HS-27A (cell line): ENCODE measurements around the gene ALS2.

Experiments used
- DNase-seq: peaks from one replicate; pipeline ENCODE4 v3.0.0-alpha.2; 2012; ENCODE audit warnings: low read depth, missing footprints

The ALS2 gene

DNA sequence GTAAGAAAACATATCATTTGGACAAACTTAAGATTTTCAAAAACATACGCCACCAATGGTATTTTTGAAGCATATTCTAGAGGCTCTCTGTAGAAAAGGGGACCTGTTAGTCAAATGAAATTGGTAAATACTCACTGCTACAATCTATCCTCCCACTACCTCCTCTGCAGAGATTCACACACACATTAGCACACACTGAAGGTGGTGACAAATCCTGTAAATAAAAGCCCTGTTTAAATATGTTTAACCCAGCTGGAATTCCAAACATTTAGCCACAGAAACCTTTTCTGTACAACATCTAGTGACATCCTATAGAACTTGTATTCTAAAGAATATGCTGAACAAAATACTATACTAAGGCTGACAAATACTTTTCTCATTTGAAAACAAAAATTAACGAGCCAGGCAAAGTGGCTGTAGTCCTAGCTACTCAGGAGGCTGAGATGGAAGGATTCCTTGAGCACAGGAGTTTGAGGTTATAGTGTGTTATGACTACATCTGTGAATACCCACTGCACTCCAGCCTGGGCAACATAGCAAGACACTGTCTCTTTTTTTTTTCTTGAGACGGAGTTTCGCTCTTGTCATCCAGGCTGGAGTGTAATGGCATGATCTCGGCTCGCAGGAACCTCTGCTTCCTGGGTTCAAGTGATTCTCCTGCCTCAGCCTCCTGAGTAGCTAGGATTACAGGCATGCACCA lies 25.9 kb downstream of the ALS2 start:
- DNase-seq = no peak

DNA sequence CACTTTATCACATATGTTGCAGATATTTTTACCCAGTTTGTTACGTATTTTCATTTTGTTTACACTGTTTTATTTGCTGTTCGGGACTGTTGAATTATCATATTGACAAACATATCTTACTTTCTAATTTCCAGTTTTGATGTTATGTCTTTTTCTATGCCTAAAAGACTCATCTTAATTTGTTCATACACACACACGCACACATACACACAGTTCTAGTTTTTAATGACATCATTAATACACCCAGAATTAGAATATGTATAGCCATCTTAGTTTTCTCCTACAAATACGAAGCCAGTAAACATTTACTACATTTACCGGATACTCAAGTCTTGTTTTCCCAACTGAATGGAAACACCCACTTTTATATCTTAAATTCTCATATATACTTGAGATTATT lies 29.2 kb downstream of the ALS2 start:
- DNase-seq = no peak

GRCh38 chr2:201746551-201746950 lies 34.2 kb downstream of the ALS2 start:
- DNase-seq = no peak

DNA sequence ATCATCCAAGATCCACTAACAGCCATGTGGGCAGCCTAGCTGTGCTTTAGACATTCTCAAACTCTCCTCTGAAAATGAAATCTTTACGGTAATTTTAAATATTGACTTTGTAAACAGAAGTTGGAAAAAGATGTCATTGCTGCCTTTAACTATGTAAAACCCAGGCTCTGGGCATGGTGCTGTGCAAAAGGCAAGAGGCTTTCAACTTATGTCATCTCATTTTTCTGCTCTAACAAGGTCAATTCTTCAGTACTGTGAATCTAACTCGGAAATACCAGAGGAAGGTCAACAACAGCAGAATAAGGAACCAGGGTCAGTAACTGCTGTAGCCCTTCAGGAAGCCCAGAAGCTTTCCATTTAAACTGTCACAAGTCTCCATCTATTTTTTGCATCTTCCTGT lies 45.2 kb downstream of the ALS2 start:
- DNase-seq = no peak

GRCh38 chr2:201734111-201734510 lies 46.6 kb downstream of the ALS2 start:
- no peak for DNase-seq

- no peak for DNase-seq
These were observed 47.2 kb downstream of the ALS2 start for GRCh38 chr2:201733544-201733943.

GRCh38 chr2:201730651-201731285 lies 50.0 kb downstream of the ALS2 start:
- DNase-seq = no peak

GRCh38 chr2:201715459-201715858 lies 65.3 kb downstream of the ALS2 start:
- DNase-seq = no peak

- no peak for DNase-seq
These were observed 68.0 kb downstream of the ALS2 start for GRCh38 chr2:201712726-201713125.

DNA sequence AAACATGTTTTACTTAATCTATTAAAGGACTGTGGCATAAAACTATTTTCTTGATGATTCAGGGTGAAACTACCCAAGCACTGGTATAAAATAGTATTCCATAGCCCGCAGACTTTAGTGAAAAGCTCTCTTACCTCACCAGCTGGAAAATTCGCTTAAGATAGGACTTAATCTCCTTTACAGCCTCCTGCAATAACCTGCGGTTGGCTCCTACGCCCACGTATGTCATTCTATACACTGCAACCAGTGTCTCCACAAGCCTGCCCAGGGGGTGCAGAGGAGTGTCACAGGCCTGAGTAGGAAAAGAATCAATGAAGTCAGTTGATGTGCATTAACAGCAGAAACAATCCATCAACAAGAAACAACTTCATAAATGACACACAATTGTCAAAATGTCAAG lies 71.0 kb downstream of the ALS2 start:
- no peak for DNase-seq

DNA sequence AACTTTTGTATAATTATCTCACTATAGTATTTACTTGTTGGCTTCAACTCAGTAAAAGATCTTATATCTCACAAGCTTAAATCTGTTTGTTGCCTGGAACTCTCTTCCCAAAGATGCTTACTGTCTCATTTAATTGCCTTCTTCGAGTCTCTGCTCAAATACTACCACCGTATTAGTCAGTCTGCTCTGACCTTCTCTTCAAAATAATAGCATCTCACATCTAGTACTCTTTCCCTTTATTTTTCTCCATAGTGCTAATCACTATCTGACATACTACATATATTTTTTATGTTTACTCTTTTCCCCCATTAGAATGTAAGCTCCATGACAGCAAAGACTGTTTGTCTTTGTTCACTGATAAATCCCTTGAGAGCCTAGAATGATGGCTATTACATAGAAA lies 71.7 kb downstream of the ALS2 start:
- no peak for DNase-seq

DNA sequence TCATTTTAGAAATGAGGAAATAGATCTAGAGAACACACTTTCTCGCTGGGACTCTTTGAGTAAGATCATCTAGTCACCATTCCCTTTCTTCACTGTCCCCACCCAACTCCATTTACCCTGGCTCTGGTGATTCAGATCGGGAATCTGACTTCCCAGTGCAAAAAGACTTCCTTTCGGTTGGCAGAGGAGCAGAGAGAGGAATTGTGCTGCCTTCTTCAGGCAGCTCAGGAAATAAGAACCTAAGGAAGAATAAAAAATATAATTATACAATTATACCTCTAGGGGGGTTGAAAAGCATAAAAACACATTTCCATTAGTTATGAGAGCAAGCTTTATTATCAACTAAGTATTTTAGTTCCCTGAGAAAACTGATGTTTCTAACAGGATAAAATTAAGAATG lies 73.0 kb downstream of the ALS2 start:
- no peak for DNase-seq

- DNase-seq = no peak
These were observed 73.6 kb downstream of the ALS2 start for GRCh38 chr2:201707142-201707541.

GRCh38 chr2:201704536-201704935 lies 76.2 kb downstream of the ALS2 start:
- no peak for DNase-seq

GRCh38 chr2:201701646-201702045 lies 79.1 kb downstream of the ALS2 start:
- DNase-seq = no peak

- DNase-seq = no peak
These were observed 81.3 kb downstream of the ALS2 start for GRCh38 chr2:201699416-201699815.

DNA sequence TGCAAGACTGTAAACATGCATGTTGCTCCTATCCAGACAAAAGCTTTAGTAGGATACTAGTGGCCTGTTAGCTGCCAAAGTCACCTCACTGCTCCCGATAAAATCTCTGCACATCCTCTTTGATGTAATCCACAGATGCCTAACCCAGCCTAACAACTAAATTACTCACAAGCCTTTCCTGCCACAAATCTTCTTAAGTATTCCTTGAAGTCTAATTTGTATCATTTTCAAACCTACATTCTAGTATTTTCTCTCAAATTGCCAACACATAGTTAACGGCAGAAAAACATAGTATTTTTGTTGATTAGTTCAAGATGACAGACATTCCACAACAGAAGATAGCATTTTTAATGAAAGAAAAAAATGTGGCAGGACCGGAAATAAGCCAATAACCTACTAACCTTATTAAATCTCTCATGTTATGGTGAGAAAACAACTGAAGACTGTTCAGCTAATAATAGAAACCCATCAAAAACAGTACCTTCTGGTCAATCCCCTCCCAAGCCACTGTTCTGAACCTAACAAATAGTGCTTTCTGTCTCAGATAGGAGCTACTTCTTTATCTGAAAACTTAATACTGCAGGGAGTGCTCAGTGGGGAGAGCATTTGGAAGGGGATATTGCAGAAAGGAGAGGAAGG lies 82.0 kb downstream of the ALS2 start, which contains the start of gene MPP4:
Gene MPP4 (minus strand): TSS at position 57 of the 639 bp plus-strand sequence. CDS start 4,690 bp downstream, outside the sequence.
- no peak for DNase-seq

- peak; percentile 64 for DNase-seq
These were observed 82.8 kb downstream of the ALS2 start for GRCh38 chr2:201697899-201698298.

GRCh38 chr2:201696151-201696659 lies 84.5 kb downstream of the ALS2 start:
- DNase-seq = peak; percentile 58

- DNase-seq = no peak
These were observed 95.6 kb downstream of the ALS2 start for GRCh38 chr2:201685156-201685555.

GRCh38 chr2:201680743-201681142 lies 100.0 kb downstream of the ALS2 start:
- no peak for DNase-seq

DNA sequence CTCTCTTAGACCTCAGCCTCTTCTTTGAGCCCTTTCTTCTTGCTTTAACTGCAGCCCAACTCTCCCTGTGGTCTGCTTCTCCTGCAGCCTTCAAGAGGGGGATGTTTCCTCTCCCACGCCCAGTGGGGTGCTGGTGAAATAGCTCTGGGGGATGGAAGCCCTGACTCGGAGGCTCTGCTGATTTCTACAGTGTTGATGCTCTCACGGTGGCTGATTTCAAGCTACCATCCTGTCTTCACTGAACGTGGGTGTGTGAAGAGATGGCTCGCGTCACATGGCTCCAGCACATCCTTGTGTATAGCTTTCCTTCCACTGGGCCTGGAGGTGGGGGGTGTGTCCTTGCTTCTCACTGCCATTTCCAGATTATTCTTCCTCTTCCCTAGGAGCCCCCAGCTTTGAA lies 102.3 kb downstream of the ALS2 start:
- no peak for DNase-seq

DNA sequence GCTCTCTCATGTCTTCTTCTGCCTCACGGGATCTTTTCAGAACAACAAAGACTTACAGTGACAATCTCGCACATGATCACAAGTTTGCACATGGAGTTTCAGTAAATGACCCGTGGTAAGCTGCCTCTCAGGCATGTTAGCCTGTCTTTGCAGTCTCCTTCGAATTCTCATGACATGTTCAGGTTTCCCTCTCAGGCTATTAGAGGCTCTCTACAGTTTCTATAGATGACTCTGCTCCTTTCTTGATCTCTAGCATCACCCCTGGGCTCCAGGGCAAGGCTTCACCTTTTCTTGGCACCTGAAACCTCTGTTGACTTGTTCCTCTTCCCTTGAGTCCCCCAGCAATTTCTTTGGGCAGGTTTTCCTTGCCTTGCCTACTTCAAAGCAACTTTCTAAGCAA lies 105.3 kb downstream of the ALS2 start:
- no peak for DNase-seq
